Stomach (tissue), 4 donors: Measurements from ENCODE around the gene CLRN3.

ENCODE experiments used
- EP300 ChIP-seq: sonication (generic); formaldehyde crosslinking; IDR thresholded peaks from one replicate; pipeline ENCODE4 v1.6.1; 2017; ENCODE audit warnings: antibody characterized with exemption
- POLR2A ChIP-seq, 4 donors: fragments of 450-650 bp; IDR thresholded peaks; one replicate each; pipeline ENCODE4 v1.6.1; 2016; ENCODE audit warnings: antibody characterized with exemption in 4 of 4, control low read depth in 2 of 4, mild to moderate bottlenecking in 1 of 4, moderate library complexity in 1 of 4
- POLR2AphosphoS5 ChIP-seq, 3 donors: sonication (generic); formaldehyde crosslinking; IDR thresholded peaks; one replicate each; pipeline ENCODE4 v1.6.1; 2016; ENCODE audit warnings: antibody characterized with exemption in 3 of 3
- TF ChIP-seq, protein P1 (sequence below), 7 experiments: fragments of 450-650 bp in 4 of 7; fragments of 200-600 bp in 3 of 7; sonication (generic) in 3 of 7; IDR thresholded peaks; one replicate each; pipeline ENCODE4 v1.5.1; 2016 to 2019; ENCODE audit warnings: antibody characterized with exemption in 7 of 7, control low read depth in 2 of 7, mild to moderate bottlenecking in 1 of 7

DNA sequence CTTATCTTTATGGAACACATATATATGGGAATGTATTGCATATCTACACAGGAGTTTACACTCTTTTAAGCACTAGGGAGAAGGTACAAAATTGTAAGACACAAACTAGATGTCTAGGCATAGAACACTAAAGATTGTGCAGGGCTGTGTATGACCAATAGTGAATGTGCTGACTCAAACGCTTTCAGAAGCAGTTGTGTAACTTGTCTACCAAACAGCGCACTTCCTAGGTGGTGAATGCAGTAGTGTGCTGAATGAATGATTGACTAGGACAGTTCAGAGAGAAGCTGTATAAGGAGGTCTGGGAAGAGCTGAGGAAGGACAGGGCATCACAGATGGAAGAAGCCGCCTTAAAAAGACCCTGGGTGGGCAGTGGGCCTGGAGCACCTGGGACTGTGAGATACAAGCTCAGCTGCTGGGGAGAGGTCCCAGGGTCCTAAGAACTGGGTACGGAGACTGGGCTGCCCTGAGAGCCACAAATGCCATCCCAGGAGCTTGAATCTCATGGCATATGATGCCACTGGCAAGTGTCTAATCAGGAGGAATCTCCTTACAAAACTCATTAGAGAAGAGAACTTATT is 14.2 kb downstream of the CLRN3 start:
- TF ChIP-seq, protein P1, sequence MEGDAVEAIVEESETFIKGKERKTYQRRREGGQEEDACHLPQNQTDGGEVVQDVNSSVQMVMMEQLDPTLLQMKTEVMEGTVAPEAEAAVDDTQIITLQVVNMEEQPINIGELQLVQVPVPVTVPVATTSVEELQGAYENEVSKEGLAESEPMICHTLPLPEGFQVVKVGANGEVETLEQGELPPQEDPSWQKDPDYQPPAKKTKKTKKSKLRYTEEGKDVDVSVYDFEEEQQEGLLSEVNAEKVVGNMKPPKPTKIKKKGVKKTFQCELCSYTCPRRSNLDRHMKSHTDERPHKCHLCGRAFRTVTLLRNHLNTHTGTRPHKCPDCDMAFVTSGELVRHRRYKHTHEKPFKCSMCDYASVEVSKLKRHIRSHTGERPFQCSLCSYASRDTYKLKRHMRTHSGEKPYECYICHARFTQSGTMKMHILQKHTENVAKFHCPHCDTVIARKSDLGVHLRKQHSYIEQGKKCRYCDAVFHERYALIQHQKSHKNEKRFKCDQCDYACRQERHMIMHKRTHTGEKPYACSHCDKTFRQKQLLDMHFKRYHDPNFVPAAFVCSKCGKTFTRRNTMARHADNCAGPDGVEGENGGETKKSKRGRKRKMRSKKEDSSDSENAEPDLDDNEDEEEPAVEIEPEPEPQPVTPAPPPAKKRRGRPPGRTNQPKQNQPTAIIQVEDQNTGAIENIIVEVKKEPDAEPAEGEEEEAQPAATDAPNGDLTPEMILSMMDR (IDR thresholded peaks at IDR 0.05) = no peak
- no peak for TF ChIP-seq POLR2A (IDR thresholded peaks at IDR 0.05)
- no peak for TF ChIP-seq EP300
- TF ChIP-seq POLR2AphosphoS5 (IDR thresholded peaks at IDR 0.05) = no peak
